Measurements from ENCODE around the gene SMIM31.

GRCh38 chr4:164779080-164779479 lies 25.1 kb downstream of the SMIM31 start:
- TF ChIP-seq, protein P1, sequence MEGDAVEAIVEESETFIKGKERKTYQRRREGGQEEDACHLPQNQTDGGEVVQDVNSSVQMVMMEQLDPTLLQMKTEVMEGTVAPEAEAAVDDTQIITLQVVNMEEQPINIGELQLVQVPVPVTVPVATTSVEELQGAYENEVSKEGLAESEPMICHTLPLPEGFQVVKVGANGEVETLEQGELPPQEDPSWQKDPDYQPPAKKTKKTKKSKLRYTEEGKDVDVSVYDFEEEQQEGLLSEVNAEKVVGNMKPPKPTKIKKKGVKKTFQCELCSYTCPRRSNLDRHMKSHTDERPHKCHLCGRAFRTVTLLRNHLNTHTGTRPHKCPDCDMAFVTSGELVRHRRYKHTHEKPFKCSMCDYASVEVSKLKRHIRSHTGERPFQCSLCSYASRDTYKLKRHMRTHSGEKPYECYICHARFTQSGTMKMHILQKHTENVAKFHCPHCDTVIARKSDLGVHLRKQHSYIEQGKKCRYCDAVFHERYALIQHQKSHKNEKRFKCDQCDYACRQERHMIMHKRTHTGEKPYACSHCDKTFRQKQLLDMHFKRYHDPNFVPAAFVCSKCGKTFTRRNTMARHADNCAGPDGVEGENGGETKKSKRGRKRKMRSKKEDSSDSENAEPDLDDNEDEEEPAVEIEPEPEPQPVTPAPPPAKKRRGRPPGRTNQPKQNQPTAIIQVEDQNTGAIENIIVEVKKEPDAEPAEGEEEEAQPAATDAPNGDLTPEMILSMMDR (IDR thresholded peaks at IDR 0.05; ENCODE audit: low read depth, low read length, poor library complexity, severe bottlenecking), result no peak
- no peak for TF ChIP-seq EZH2phosphoT487 (IDR thresholded peaks at IDR 0.05; ENCODE audit: borderline replicate concordance, low read length)
